HL-60 (cell line): ENCODE measurements around the gene TFR2.

Experiments
- CTCF ChIP-seq: IDR thresholded peaks from one replicate; pipeline ENCODE4 v1.5.1; 2011; ENCODE audit warnings: low read length, control low read depth, inconsistent platforms; ENCODE audit not compliant: insufficient read depth
- GABPA ChIP-seq: IDR thresholded peaks from 2 replicates; pipeline ENCODE4 v1.6.1; 2012; ENCODE audit warnings: low read depth
- POLR2AphosphoS5 ChIP-seq: IDR thresholded peaks from 2 replicates; pipeline ENCODE4 v1.6.1; 2012; ENCODE audit warnings: low read depth
- REST ChIP-seq: IDR thresholded peaks from 2 replicates; pipeline ENCODE4 v1.6.1; 2012; ENCODE audit warnings: low read depth; ENCODE audit not compliant: insufficient replicate concordance

- TF ChIP-seq CTCF (no peak), REST (no peak), POLR2AphosphoS5 (no peak), GABPA (no peak)
These were observed 56.5 kb downstream of the TFR2 start for GRCh38 chr7:100584683-100585510.
